Uterus (tissue), 2 donors: ENCODE measurements around the gene WDR20.

ENCODE experiments used
- POLR2A ChIP-seq, 2 donors: fragments of 450-650 bp; IDR thresholded peaks; one replicate each; pipeline ENCODE4 v1.6.1; 2016; ENCODE audit warnings: antibody characterized with exemption in 2 of 2, mild to moderate bottlenecking in 1 of 2, moderate library complexity in 1 of 2
- TF ChIP-seq, protein P1 (sequence below), 4 experiments: fragments of 200-600 bp in 2 of 4; fragments of 450-650 bp in 2 of 4; sonication (generic) in 2 of 4; IDR thresholded peaks; one replicate each; pipeline ENCODE4 v1.5.1; 2016 to 2019; ENCODE audit warnings: antibody characterized with exemption in 4 of 4, mild to moderate bottlenecking in 2 of 4, moderate library complexity in 1 of 4

DNA sequence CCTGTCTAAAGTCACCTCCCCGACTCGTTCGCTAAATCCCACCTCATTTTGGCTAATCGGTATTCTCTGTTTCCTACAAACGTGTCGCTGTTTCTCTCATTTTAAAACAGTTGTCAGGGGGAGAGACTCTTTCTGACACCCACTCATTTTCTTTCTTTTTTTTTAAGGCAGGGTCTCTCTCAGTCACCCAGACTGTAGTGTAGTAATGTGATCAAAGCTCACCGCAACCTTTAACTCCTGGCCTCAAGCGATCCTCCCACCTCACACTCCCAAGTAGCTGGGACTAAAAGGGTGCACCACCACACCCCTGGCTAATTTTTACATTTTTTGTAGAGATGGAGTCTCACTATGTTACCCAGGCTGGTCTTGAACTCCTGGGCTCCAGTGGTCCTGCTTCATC lies 19.1 kb downstream of the WDR20 start:
- TF ChIP-seq POLR2A (IDR thresholded peaks at IDR 0.05) = no peak
- TF ChIP-seq, protein P1, sequence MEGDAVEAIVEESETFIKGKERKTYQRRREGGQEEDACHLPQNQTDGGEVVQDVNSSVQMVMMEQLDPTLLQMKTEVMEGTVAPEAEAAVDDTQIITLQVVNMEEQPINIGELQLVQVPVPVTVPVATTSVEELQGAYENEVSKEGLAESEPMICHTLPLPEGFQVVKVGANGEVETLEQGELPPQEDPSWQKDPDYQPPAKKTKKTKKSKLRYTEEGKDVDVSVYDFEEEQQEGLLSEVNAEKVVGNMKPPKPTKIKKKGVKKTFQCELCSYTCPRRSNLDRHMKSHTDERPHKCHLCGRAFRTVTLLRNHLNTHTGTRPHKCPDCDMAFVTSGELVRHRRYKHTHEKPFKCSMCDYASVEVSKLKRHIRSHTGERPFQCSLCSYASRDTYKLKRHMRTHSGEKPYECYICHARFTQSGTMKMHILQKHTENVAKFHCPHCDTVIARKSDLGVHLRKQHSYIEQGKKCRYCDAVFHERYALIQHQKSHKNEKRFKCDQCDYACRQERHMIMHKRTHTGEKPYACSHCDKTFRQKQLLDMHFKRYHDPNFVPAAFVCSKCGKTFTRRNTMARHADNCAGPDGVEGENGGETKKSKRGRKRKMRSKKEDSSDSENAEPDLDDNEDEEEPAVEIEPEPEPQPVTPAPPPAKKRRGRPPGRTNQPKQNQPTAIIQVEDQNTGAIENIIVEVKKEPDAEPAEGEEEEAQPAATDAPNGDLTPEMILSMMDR (IDR thresholded peaks at IDR 0.05) = no peak
